IMR-90 (cell line): Measurements from ENCODE around the gene USH1G. TPM values are rescaled to one million over a fixed set of nuclear protein-coding genes. Genes with fewer than 3 reads are reported as not detected.

Experiments used
- ATAC-seq: fragments of 200-7000 bp; cut with Tn5 transposase; 2 replicates; pipeline ENCODE4 v1.9.1; 2020; ENCODE audit warnings: low read depth, mild to moderate bottlenecking, moderate library complexity
- BruUV-seq: library from RNA; stranded (reverse); fragments of 400-500 nt; replicated peaks from 2 replicates; lab custom pipeline; 2021; lab: Mats Ljungman, UMichigan
- CTCF ChIA-PET: fragments of 300-600 bp; formaldehyde crosslinking; extraction: SDS; loops from one replicate; lab custom pipeline; 2021; ENCODE audit warnings: antibody characterized with exemption; lab: Yijun Ruan, JAX
- POLR2A ChIA-PET: fragments of 300-600 bp; sonication (Branson Sonifier 250); formaldehyde crosslinking; loops from one replicate; lab custom pipeline; 2022; ENCODE audit warnings: antibody characterized with exemption; ENCODE audit not compliant: unreplicated experiment; lab: Charles Lee
- DNase-seq: peaks from one replicate; pipeline ENCODE4 v3.0.0; 2013
- H2AFZ ChIP-seq: replicated peaks from 2 replicates; pipeline ENCODE3; 2013; ENCODE audit warnings: low read length, mild to moderate bottlenecking; ENCODE audit not compliant: poor library complexity
- H2AK5ac ChIP-seq: 2 replicates; pipeline ENCODE4 v1.6.1; 2013; ENCODE audit warnings: low read depth, low read length, inconsistent platforms
- H2AK9ac ChIP-seq: replicated peaks from 2 replicates; pipeline ENCODE3; 2013; ENCODE audit warnings: mild to moderate bottlenecking, low read depth, low read length, moderate library complexity; ENCODE audit not compliant: poor library complexity
- H2BK120ac ChIP-seq: 2 replicates; pipeline ENCODE4 v1.6.1; 2013; ENCODE audit warnings: low read depth, low read length, inconsistent platforms
- H2BK15ac ChIP-seq: 3 replicates; pipeline ENCODE4 v1.6.1; 2013; ENCODE audit warnings: low read depth, low read length, inconsistent platforms
- H2BK20ac ChIP-seq: 2 replicates; pipeline ENCODE4 v1.6.1; 2013; ENCODE audit warnings: low read depth, mild to moderate bottlenecking, inconsistent platforms, low read length, moderate library complexity
- H2BK5ac ChIP-seq: 2 replicates; pipeline ENCODE4 v1.6.1; 2013; ENCODE audit warnings: mild to moderate bottlenecking, low read depth, low read length, inconsistent platforms; ENCODE audit not compliant: poor library complexity, severe bottlenecking
- H3K14ac ChIP-seq: replicated peaks from 2 replicates; pipeline ENCODE4 v1.6.1; 2013; ENCODE audit warnings: low read depth, low read length, inconsistent platforms
- H3K18ac ChIP-seq: 2 replicates; pipeline ENCODE4 v1.6.1; 2013; ENCODE audit warnings: low read depth, low read length, control low read depth
- H3K23ac ChIP-seq: 2 replicates; pipeline ENCODE4 v1.6.1; 2013; ENCODE audit warnings: low read depth, low read length, inconsistent platforms
- H3K27ac ChIP-seq: 2 replicates; pipeline ENCODE4 v1.5.1; 2013; ENCODE audit warnings: mild to moderate bottlenecking, control low read depth, low read length; ENCODE audit not compliant: insufficient read depth
- H3K27me3 ChIP-seq: 2 replicates; pipeline ENCODE4 v1.6.1; 2013; ENCODE audit warnings: low read length; ENCODE audit not compliant: control insufficient read depth, insufficient read depth
- H3K36me3 ChIP-seq: 2 replicates; pipeline ENCODE4 v1.6.1; 2013; ENCODE audit warnings: low read length, mixed read lengths; ENCODE audit not compliant: control insufficient read depth, insufficient read depth
- H3K4ac ChIP-seq: 2 replicates; pipeline ENCODE4 v1.6.1; 2013; ENCODE audit warnings: low read depth, low read length, inconsistent platforms
- H3K4me1 ChIP-seq: 2 replicates; pipeline ENCODE4 v1.6.1; 2013; ENCODE audit warnings: low read length, mixed read lengths; ENCODE audit not compliant: control insufficient read depth, insufficient read depth
- H3K4me2 ChIP-seq: 2 replicates; pipeline ENCODE4 v1.6.1; 2013; ENCODE audit warnings: low read depth, mild to moderate bottlenecking, control low read depth, low read length, moderate library complexity
- H3K4me3 ChIP-seq: 2 replicates; pipeline ENCODE4 v1.5.1; 2013; ENCODE audit warnings: low read depth, mild to moderate bottlenecking, control low read depth, low read length, moderate library complexity; ENCODE audit not compliant: insufficient read depth
- H3K56ac ChIP-seq: 2 replicates; pipeline ENCODE4 v1.6.1; 2013; ENCODE audit warnings: low read length, inconsistent platforms; ENCODE audit not compliant: insufficient read depth; ENCODE audit errors: extremely low read depth
- H3K79me1 ChIP-seq, 2 experiments: 2 replicates each; pipeline ENCODE4 v1.6.1; 2013; ENCODE audit warnings: low read length in 2 of 2, inconsistent platforms in 1 of 2, low read depth in 1 of 2
- H3K9ac ChIP-seq: 2 replicates; pipeline ENCODE4 v1.6.1; 2013; ENCODE audit warnings: low read depth, low read length, control low read depth
- H3K9me1 ChIP-seq: 2 replicates; pipeline ENCODE4 v1.6.1; 2013; ENCODE audit warnings: low read length, inconsistent platforms; ENCODE audit not compliant: insufficient read depth
- H3K9me3 ChIP-seq: 2 replicates; pipeline ENCODE4 v1.6.1; 2013; ENCODE audit warnings: low read length; ENCODE audit not compliant: control insufficient read depth, insufficient read depth
- H4K20me1 ChIP-seq: 2 replicates; pipeline ENCODE4 v1.6.1; 2013; ENCODE audit warnings: low read length, inconsistent platforms; ENCODE audit not compliant: insufficient read depth
- H4K5ac ChIP-seq: 2 replicates; pipeline ENCODE4 v1.6.1; 2013; ENCODE audit warnings: mild to moderate bottlenecking, low read depth, low read length, control low read depth
- H4K8ac ChIP-seq, 2 experiments: 2 replicates each; pipeline ENCODE4 v1.6.1; 2013; ENCODE audit warnings: low read depth in 2 of 2, low read length in 2 of 2, control low read depth in 1 of 2, inconsistent platforms in 1 of 2
- H4K91ac ChIP-seq: 2 replicates; pipeline ENCODE4 v1.6.1; 2013; ENCODE audit warnings: low read depth, low read length, inconsistent platforms; ENCODE audit not compliant: insufficient read depth
- BHLHE40 ChIP-seq: fragments of 150-350 bp; IDR thresholded peaks from 2 replicates; pipeline ENCODE4 v1.6.1; 2016; ENCODE audit warnings: mild to moderate bottlenecking, low read depth, low read length
- CEBPB ChIP-seq: IDR thresholded peaks from 2 replicates; pipeline ENCODE4 v1.6.1; 2012; ENCODE audit warnings: low read depth, low read length, improper control_type of control experiment
- CHD1 ChIP-seq: IDR thresholded peaks from 2 replicates; pipeline ENCODE4 v1.6.1; 2012; ENCODE audit warnings: low read depth, low read length, improper control_type of control experiment
- CTCF ChIP-seq: conservative IDR thresholded peaks from 2 replicates; pipeline ENCODE4 v1.5.1; 2012; ENCODE audit warnings: mild to moderate bottlenecking, low read depth, low read length, improper control_type of control experiment
- ELK1 ChIP-seq: fragments of 150-350 bp; IDR thresholded peaks from 2 replicates; pipeline ENCODE4 v1.6.1; 2016; ENCODE audit warnings: low read depth, mild to moderate bottlenecking, low read length, moderate library complexity, borderline replicate concordance
- FOS ChIP-seq: fragments of 150-350 bp; IDR thresholded peaks from 2 replicates; pipeline ENCODE4 v1.6.1; 2016; ENCODE audit warnings: low read depth, low read length
- MAFK ChIP-seq: IDR thresholded peaks from 2 replicates; pipeline ENCODE4 v1.6.1; 2012; ENCODE audit warnings: low read depth, low read length, improper control_type of control experiment
- MAZ ChIP-seq: IDR thresholded peaks from 2 replicates; pipeline ENCODE4 v1.6.1; 2012; ENCODE audit warnings: low read depth, mild to moderate bottlenecking, low read length, improper control_type of control experiment, moderate library complexity, borderline replicate concordance
- MXI1 ChIP-seq: IDR thresholded peaks from 2 replicates; pipeline ENCODE4 v1.6.1; 2012; ENCODE audit warnings: low read depth, mild to moderate bottlenecking, low read length, moderate library complexity, borderline replicate concordance
- NFE2L2 ChIP-seq: fragments of 150-350 bp; IDR thresholded peaks from 2 replicates; pipeline ENCODE4 v1.6.1; 2016; ENCODE audit warnings: low read depth, mild to moderate bottlenecking, low read length
- POLR2A ChIP-seq: IDR thresholded peaks from 2 replicates; pipeline ENCODE4 v1.6.1; 2012; ENCODE audit warnings: mild to moderate bottlenecking, low read depth, low read length
- RAD21 ChIP-seq: IDR thresholded peaks from 2 replicates; pipeline ENCODE4 v1.6.1; 2012; ENCODE audit warnings: low read length, improper control_type of control experiment
- RCOR1 ChIP-seq: IDR thresholded peaks from 2 replicates; pipeline ENCODE4 v1.6.1; 2012; ENCODE audit warnings: mild to moderate bottlenecking, low read length, improper control_type of control experiment; ENCODE audit not compliant: insufficient replicate concordance
- RFX5 ChIP-seq: IDR thresholded peaks from 2 replicates; pipeline ENCODE4 v1.8.0; 2012; ENCODE audit warnings: low read depth, mild to moderate bottlenecking, low read length, moderate library complexity
- SMC3 ChIP-seq: fragments of 150-350 bp; IDR thresholded peaks from 2 replicates; pipeline ENCODE4 v1.6.1; 2016; ENCODE audit warnings: low read depth, mild to moderate bottlenecking, antibody characterized with exemption, low read length, moderate library complexity
- WGBS, 2 experiments: methylation state at CpG; one replicate each; pipeline versions ENCODE4 v1.1.5 to v1.1.7; 2013; ENCODE audit warnings: missing lambda C conversion rate in 2 of 2; ENCODE audit not compliant: insufficient read length in 1 of 2; ENCODE audit errors: extremely low coverage in 2 of 2; 5-methylcytosine and 5-hydroxymethylcytosine counted together
- dilution Hi-C: fragments of 300-500 bp; cut with HindIII; formaldehyde crosslinking; loops from one replicate; pipeline ENCODE4 v1.14.3; 2018; ENCODE audit warnings: low sequenced_read_pairs; ENCODE audit not compliant: unreplicated experiment
- in situ Hi-C: fragments of 300-500 bp; cut with MboI; formaldehyde crosslinking; loops from 3 replicates; pipeline ENCODE4 v1.14.3; 2019; ENCODE audit warnings: low sequenced_read_pairs, inconsistent platforms, mixed read lengths
- intact Hi-C: fragments of 100-400 bp; cut with micrococcal nuclease; formaldehyde crosslinking; loops from 2 replicates; pipeline ENCODE4 v1.10.0; 2022
- polyA plus RNA-seq, 3 experiments: library from polyadenylated mRNA; depleted of rRNA; stranded (reverse); fragments of >200 nt; gene quantifications; 2 replicates each; pipeline ENCODE4 v1.2.3, GENCODE V29; 2012; ENCODE audit warnings: low replicate concordance in 1 of 3
- total RNA-seq: library from RNA; depleted of rRNA; stranded (reverse); fragments of >200 nt; gene quantifications from 2 replicates; pipeline ENCODE4 v1.2.3, GENCODE V29; 2012

USH1G gene
- total and polyA plus RNA-seq, 2 of the 4 experiments (the other 2 are of a cell fraction) = not detected

GRCh38 chr17:74892013-74892841 is 30.8 kb downstream of the USH1G start:
- H3K14ac ChIP-seq = no peak overlapping the region
- H2BK15ac ChIP-seq = no peak overlapping the region
- no peak overlapping the region for H4K5ac ChIP-seq
- H3K27ac ChIP-seq = no peak overlapping the region
- no peak overlapping the region for H3K4me2 ChIP-seq
- H4K20me1 ChIP-seq = no peaks in the 10 kb centered on the region
- no peaks in the 10 kb centered on the region for H3K9me3 ChIP-seq
- no peak overlapping the region for H3K4ac ChIP-seq
- POLR2A ChIA-PET = no interaction called here
- no peaks in the 10 kb centered on the region for H3K9me1 ChIP-seq
- no peaks in the 10 kb centered on the region for H3K79me1 ChIP-seq
- peaks cover 2% of the 10 kb centered on the region; the same call in 1 of the 2 replicates for H3K4me1 ChIP-seq
- no peak overlapping the region for H3K4me3 ChIP-seq
- no peak overlapping the region for H3K23ac ChIP-seq
- H2AK9ac ChIP-seq = no peak overlapping the region
- no peak overlapping the region for H4K91ac ChIP-seq
- H3K27me3 ChIP-seq = peaks cover 82% of the 10 kb centered on the region
- no peak overlapping the region for H3K18ac ChIP-seq
- intact Hi-C loops (no loop called here), dilution Hi-C loops (no loop called here), in situ Hi-C loops (no loop called here)
- H2BK120ac ChIP-seq = no peak overlapping the region
- DNase-seq (no peak), ATAC-seq (no peak)
- H4K8ac ChIP-seq = no peak overlapping the region
- CTCF ChIA-PET = no interaction called here
- no peak overlapping the region for H3K9ac ChIP-seq
- H2BK20ac ChIP-seq = no peak overlapping the region
- BruUV-seq = no TSS peak
- 66% methylated on average over 9 of the region's 20 CpGs; no CpG with 5 or more reads in 1 of the 2 experiments for WGBS, 2 experiments
- H2BK5ac ChIP-seq = no peak overlapping the region
- no peak overlapping the region for H3K56ac ChIP-seq
- peak overlapping the region; percentile 19 for H2AFZ ChIP-seq
- no peaks in the 10 kb centered on the region for H3K36me3 ChIP-seq
- H2AK5ac ChIP-seq = no peak overlapping the region
- no peak for TF ChIP-seq SMC3
- no peak for TF ChIP-seq ELK1
- no peak for TF ChIP-seq MXI1
- no peak for TF ChIP-seq RCOR1
- TF ChIP-seq MAZ = no peak
- TF ChIP-seq MAFK = no peak
- TF ChIP-seq NFE2L2 = no peak
- TF ChIP-seq CTCF = no peak
- TF ChIP-seq CEBPB = no peak
- TF ChIP-seq RFX5 = no peak
- no peak for TF ChIP-seq BHLHE40
- TF ChIP-seq RAD21 = no peak
- TF ChIP-seq FOS = no peak
- TF ChIP-seq POLR2A = no peak
- no peak for TF ChIP-seq CHD1
